Hippocampal formation (tissue), 2 donors: Measurements from ENCODE around the gene DCAF8.
A peak's percentile ranks its signal among the peaks of the same experiment; 100 is the strongest.

Experiments used
- DNase-seq, 2 donors: peaks; one replicate each; lab custom pipeline; 2025; lab: John Stamatoyannopoulos, UW

Gene DCAF8

DNA sequence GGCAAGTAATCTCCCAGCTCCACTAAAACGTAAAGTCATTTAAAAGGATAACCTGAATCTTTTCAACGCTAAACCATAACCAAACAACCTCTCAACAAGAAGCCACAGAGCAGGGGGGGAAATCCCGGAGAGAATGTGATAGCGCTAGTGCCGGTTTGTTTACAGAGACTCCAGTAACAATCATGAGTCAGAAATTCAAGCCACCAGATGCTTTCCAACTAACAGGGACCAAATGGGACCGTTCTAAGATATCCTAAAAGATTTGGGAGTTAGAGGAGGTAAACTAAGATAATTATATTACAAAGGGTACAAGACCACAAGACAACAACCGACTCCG lies 825 bp downstream of the DCAF8 start:
- DNase-seq = peak in 1 of 2 donors; percentile 31

DNA sequence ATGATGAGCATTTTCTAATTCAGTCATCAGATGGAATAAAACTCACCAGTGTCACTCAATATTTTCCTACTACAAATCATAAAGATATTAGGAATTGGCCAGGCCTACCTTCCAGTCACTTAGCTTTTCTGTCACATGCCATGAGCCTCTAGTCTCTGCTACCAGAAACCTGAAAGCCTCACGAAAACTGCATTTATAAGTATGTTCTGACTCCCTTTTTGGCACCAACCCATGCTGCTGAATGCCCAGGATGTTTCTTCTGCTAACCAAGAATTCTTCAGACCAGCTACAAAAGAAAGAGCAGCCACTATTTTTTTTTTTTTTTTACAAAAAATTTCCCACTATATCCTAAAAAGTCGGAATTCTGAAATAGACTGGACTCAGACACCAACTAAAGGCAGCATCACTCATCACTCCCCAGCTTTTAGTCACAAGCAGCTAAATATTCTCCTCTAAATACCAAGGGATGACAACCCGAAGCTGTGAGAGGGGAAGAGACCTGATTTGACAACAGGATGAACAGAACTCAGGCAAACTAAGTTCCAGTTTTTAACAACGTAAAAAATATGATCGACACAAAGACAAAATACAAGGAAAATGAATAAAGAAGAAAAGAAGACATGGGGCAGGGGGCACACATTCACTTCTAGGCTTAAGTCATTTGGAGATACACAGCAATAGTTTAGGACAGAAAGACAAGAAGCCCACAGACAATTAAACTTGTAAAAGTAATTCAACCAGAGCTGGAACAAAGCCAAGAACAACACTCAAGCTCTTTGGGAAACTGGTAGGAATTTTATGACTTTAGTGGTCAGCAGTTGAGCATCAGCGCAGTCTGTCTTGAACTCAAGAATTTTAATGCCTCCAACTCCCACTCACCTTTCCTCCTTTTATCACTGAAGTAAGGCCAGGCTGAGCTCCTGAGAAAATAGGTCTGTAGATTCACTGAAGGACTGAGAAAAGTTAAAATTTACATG lies 1.7 kb downstream of the DCAF8 start:
- no peak for DNase-seq

DNA sequence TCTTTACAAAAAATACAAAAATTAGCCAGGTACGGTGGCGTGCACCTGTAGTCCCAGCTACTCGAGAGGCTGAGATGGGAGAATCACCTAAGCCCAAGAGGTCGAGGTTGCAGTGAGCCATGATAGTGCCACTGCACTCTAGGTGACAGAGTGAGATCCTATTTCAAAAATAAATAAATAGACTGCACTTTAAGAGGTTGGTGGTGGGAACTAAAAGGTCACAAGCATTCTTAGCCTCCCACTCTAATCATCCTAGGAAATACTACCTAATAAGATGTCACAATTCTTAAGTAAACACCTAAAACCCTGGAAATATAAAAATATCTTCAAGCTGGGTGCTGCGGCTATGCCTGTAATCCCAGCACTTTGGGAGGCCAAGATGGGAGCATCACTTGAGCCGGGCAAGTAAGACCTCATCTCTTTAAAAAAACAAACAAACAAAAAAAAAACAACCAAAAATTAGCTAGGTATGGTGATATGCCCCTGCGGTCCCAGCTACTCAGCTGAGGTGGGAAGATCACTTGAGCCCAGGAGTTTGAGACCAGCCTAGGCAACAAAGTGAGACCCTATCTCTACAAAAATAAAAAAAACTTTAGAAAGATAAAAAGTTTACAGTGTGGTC lies 4.1 kb downstream of the DCAF8 start:
- DNase-seq = no peak

DNA sequence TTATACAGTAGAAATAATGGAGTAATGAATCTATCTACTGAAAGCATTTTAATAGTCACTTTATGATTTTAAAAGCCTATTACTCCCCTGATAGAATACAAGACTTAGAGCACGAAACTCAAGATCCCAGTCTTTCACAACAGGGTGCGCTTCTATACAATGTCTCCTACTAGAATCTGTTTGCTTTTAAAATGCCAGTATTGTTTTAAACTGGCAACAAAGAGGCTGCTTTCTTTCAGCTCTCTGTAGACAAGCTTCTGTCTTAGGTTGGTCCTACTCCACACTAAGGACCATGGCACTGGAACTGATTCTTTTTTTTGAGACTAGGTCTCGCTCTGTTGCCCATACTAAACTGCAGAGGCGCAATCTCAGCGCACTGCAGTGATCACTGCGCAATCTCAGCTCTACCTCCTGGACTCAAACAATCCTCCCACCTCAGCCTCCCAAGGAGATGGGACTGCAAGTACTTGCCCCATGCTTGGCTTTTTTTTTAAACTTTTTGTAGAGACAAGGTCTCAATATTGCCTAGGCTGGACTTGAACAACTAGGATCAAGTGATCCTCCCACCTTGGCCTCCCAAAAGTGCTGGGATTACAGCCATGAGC lies 4.8 kb downstream of the DCAF8 start:
- DNase-seq = peak in 1 of 2 donors; percentile 26

DNA sequence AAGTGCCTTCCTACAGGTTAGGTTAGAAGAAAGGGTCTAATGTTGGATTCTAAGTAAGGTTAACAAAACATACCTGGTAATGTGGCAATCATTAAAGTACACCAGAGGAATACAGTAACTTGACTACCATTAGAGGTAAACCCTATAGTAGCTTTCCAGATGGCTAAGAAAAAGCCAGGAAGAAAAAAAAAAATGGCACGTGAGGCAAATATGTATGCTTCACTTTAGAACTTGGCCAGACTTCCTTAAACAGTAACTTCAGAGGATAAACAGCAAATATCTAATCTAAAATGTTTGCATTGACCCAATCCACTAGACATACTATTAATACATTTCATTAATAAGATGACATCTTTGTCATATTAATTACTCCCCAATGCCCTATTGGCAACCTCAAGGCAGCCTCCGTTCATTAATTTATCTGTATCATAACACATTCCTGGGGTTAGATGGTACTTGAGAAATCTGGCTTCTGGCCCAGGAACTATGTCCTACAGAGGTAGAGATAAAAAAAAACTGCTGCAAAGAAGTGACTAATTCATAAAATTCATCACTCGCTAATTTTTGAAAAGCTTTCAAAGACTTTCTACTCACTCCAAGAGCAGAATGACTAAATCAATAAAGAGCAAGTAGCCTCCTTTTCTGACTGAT lies 5.8 kb downstream of the DCAF8 start:
- DNase-seq = no peak

DNA sequence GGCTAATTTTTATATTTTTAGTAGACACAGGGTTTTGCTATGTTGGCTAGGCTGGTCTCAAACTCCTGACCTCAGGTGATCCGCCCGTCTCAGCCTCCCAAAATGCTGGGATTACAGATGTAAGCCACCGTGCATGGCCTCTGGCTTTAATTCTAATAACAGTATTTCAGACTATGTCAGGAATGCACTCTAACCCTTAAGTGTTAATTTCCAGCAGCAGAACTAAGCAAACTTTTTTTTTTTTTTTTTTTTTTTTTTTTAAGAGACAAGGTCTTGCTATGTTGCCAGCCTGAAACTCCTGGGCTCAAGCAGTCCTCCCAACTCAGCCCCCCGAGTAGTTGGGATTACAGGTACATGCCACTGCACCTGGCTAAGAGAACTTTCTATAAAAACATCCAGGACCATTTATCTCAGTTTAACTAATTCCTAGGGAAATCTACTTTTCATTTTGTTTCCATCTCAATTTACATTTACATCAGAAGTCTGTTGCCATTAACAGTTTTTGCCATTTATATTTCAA lies 6.5 kb downstream of the DCAF8 start:
- DNase-seq = no peak

DNA sequence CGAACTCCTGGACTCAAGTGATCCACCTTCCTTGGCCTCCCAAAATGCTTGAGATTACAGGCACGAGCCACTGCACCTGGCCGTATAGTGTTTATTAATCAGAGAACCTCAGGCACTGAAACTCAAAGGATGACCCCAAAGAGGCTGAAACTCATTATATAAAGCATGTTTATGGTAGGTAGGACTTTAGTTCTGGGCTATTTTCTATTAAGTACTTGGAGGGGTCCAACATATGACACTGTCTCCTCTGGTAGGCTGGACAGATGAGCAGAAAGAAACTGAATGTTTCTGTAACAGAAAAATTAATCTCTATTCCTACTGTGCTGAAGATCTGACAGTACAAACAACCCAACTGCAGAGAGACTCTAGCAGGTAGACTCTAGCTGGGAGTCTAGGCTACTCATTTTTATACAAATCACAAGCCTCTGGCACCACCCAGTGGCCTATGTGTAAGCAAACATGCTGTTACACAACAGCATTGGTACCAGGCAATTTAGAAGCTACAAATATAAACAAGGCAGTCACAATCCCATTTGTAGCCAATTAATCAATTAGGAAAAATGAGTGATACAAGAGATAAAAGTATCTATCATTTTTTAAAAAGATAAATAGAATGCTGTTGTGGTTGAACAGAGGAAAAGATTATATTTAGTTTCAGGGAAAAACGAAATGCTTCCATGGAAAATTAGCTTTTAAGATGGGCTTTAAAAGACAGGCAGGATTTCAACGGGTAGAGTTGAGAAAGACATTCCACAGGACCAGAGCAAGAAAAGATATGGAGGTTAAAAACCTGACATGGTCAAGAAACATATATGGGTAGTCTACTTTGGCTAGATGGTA lies 10.4 kb downstream of the DCAF8 start:
- peak; percentile 69 to 92 for DNase-seq

DNA sequence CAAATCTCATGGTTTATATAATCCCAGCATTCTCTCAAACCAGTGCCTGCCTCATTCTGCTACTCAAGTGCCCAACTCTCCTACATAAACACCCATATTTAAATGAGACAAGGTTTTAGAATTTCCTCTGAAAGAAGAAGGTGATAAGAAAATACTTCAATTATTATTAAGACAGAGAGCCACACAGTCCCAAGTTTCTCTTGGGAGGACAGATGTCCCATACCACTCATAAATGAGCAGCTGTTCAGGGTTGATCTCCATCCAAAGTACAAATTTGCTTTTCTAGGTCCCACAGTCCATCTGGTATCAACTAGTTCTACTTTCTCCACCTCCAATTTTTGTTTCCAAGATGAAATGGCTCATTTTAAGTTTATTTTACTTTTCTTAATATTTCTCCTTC lies 11.3 kb downstream of the DCAF8 start:
- DNase-seq = no peak

DNA sequence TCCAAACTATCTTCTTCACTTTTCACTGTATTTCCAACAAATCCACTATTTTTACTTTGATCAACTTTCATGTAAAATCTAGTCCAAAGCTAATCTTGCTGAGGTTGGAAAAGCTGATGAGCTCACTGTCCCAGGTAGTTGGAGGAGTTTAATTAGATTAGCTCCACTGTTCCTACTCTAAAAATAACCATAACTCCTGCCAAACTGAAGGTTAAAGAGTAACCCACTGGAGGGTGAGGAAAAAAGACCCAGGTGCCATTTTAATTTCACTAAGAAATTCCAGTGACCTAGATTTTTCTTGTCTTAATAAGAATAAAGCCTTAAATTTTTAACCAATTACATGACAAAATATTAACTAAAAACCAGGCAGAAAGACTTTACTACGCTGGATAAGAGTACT lies 15.3 kb downstream of the DCAF8 start:
- no peak for DNase-seq

DNA sequence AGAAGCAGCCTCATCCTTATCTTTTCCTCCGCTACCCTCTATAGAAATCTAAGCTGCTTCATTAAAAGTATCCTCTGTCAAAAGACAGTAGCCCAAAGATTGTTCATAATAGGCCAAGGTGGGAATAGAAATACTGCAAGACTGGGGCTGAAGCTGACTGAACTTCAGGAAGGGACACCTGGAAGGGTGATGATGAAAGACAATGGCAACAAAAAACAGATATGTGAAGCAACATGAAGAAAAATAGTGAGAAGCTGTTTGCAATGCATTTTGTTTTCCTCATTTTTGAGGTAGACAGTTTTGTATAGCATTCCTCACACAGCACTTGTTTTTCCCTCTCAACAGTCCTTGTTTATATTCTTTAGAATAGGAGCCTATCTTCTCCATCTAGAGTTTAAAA lies 16.9 kb downstream of the DCAF8 start:
- DNase-seq = no peak

DNA sequence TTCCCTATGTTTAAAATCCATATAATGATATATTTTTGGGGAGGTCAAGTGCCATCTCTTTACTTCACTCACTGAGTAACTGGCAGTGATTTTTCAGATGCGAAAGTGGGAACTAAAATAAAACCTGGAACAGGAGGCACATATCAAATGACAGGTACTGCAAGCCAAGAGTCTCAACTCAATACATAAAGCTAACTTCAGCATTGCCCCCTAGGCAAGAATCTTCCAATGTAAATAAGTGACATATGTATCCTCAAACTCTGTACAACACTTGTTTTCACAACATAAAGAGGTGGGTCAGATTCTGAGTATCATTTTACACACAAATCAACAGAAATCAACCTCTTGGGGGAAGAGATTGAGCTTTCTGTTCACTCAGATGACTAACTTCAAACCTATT lies 18.1 kb downstream of the DCAF8 start:
- DNase-seq = no peak

DNA sequence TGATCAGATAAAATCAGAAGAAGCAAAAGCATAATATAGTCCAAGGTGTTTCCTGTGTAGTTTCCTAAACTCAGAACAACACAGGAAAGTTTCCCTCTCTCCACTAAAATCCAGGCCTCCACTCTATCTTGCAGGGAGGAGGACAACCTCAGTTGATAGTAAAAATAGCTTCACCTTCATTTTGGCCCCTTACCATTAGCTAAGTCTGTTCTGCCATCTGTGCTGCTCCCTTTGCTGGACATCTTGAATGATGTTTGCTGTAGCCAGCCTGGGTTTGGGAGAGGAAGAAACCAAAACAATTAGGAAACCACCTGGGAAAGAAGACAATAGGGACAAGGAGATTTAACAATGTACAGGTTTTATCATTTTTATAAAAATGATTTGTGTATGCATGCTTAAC lies 18.6 kb downstream of the DCAF8 start:
- DNase-seq = no peak

DNA sequence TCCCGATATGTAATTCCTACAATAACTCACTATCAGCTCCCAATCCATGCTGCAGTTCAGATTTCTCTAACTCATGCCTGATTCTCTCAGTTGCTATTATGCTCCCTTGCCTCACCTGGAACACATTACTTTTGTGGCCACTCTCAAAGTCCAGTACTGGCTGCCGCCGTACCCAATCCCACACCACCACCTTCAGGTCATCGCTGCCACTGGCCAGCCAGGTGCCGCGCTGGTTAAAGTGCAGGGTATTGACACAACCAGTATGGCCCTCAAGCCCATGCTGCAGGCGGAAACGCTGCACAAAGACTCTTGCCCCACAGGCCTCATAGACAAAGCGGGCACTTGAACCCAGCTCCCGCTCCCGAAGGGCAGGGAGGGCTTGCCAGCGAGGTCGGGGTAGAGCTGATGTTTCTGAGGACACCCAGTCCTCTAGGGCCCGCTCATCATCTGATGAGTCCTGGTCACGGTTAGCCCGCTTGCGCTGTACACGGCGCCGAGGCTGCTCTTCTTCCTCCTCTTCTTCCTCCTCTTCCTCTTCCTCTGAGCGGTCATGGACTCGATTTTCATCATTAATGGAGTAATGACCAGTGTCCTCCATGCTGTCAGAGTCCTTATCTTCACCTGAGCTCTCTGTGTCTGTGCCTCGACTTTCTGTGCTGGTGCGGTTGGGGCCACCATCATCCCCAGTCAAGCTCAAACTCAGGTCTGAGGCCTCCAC lies 22.6 kb downstream of the DCAF8 start:
- DNase-seq = no peak

DNA sequence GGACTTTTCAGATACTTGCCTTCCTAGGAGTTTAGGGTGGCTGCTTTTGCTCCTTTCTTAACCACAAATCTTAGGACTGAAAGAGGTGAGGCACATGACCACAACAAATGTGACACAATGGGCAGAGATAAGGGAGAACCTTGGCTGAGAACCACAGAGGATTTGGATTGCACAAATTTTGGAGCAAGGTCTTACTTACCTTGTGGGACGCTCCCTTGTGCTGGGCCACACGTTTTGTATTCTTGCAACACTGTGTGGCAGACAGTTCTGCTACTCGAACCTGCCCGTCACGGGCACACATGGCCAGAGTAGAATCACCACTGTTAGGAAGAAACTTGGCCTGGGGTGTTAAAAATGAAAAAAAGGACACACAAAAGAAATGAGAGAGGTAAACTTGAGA lies 23.9 kb downstream of the DCAF8 start:
- DNase-seq = no peak

DNA sequence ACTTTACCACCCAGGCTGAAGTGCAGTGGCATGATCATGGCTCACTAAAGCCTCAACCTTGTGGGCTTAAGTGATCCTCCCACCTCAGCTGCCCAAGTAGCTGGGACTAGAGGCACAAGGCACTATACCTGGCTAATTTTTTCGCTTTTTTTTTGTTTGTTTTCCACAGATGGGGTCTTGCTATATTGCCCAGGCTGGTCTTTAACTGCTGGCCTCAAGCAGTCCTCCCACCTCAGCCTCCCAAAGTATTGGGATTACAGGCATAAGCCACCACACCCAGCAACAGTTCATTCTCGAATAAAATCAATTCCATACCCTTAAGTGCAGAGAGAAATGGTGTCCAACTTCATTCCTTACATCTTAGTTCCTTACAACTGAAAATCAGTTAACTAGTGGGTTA lies 24.8 kb downstream of the DCAF8 start:
- no peak for DNase-seq

DNA sequence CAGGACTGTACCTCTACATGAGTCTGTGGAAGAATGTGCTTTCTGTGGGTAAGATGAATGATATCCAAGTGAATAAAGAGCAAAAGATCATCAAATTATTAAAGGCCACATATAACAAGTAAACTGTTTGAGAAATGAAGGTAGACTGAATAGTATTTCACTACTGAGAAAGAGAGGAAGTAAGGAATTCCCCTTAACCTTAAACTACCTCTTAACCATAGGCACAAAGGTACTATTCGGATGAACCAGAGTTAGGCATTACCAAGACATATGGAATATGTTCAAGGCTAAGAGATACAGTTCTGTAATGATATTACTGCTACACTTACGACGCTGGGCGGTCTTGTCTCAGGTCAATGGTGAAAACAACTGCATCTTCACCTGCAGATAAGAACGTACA lies 25.5 kb downstream of the DCAF8 start:
- no peak for DNase-seq

DNA sequence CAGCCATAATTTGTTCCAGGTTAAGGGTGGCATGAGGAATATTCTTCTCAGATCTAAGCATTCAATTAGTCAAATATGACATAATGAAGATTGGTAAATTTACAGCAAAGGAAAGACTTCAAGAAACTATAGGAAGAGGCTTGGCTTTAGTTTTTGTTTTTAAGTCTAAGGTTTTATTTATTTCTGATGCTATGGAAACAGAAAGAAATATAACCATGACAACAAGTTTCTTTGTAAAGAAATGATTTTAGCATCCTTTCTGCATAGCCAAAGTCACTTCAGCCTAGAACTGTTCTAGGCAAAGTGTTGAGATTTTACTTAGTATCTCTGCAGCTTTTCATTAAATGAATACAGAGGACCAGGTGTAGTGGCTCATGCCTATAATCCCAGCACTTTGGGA lies 29.4 kb downstream of the DCAF8 start:
- no peak for DNase-seq

DNA sequence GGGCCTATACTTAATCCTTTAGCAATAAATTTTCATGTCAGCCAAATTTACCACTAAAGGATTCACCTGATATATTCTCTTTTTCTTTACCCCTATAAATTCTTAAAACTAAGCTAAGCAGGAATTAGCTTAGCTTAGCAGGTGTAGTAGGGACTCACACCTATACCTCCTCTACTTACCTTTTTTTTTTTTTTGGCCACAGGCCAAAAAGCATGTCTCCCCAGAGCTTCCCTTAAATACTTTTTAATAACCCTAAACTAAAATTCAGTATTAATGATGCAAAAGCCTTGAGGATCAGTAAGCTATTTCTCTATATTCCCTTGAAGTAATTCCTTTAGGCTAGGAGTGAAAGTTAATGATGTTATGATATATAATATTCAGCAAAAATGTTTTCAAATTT lies 33.9 kb downstream of the DCAF8 start:
- no peak for DNase-seq

DNA sequence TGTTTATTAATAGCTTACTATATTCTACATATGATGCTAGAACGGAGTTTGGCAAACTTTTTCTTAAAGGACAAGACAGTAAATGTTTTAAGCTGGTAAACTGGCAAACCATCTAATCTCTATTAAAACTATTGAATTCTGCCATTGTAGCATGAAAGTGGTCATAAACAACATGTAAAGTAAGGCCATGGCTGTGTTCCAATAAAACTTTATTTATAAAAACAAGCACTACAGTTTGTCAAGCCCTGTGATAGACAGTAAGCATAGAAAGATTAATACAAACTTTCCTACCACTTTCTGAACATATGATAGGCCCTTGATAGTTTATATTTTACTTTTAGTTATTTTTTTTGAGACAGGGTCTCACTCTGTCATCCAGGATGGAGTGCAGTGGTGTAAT lies 34.8 kb downstream of the DCAF8 start:
- DNase-seq = no peak

DNA sequence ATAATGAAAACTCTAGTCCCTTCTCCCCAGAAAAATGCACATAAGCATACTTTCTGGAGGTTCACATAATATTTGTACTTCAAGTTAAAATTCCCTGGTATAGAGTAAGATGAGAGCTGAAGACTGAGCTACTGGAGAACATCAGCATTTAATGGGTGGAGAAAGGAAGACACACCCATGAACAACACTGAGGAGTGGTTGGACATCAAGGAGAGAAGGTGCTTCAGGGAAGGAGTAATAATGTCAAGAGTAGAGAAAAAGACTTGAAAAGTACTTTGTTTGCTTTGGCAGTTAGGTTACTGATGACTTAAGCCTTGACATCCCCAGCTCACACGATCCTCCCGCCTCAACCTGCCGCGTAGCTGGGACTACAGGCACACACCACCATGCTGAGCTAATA lies 35.3 kb downstream of the DCAF8 start:
- DNase-seq = no peak

DNA sequence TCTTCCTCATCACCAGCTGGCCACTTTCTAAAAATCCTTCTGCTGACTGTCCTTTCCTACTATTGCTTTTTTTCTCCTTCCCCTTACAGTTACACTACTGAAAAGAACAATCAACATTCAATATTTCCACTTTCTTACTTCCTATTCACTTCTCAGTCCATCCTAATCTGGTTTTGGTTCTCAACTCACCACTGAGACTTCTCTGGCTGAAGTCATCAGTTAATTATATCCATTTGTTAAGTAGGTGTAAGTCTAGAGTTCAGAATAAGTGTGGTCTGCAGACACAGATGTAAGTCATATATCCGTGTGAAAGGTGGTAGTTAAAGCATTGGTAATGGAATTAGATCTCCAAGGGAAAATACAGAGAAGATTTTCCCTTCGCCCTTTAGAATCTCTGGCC lies 35.7 kb downstream of the DCAF8 start:
- no peak for DNase-seq
